IMR-90 (cell line): ENCODE measurements around the gene CNNM1.

Source experiments
- CTCF ChIP-seq: conservative IDR thresholded peaks from 2 replicates; pipeline ENCODE4 v1.5.1; 2012; ENCODE audit warnings: mild to moderate bottlenecking, low read depth, low read length, improper control_type of control experiment
- MAFK ChIP-seq: IDR thresholded peaks from 2 replicates; pipeline ENCODE4 v1.6.1; 2012; ENCODE audit warnings: low read depth, low read length, improper control_type of control experiment
- POLR2A ChIP-seq: IDR thresholded peaks from 2 replicates; pipeline ENCODE4 v1.6.1; 2012; ENCODE audit warnings: mild to moderate bottlenecking, low read depth, low read length

DNA sequence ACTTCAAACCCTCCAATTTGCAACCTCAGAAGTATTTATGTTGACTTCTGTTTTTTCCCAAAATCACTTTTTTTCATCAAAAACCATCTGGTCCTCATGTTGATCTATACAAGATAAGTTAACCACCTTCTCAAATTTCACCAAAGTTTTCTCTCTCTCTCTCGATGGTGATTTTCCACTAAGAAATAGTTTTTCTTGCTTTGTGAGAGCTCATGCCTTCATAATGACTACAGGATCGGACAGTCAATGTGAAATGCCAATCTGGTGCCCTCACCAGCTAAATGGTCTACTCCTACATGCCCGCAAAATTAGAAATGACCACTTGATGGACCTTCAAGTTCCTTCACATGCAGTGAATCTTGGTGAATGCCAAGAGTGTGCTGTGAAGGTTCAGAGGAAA lies 40.4 kb downstream of the CNNM1 start:
- TF ChIP-seq CTCF (no peak), MAFK (no peak), POLR2A (no peak)
